CD4-positive, alpha-beta T cell treated with Interleukin-1 beta for 1 hour (primary cell): Measurements from ENCODE around the gene CLVS2.

Source experiments
- DNase-seq, 2 donors: peaks; one replicate each; pipeline ENCODE4 v3.0.0-alpha.2; 2020 to 2022

The CLVS2 gene

GRCh38 chr6:122995921-122996793 is at the start of gene CLVS2:
Gene CLVS2, plus strand, starts transcription at chr6:122996235. Its CDS starts 1,543 bp downstream, at chr6:122997778.
- no peak for DNase-seq

GRCh38 chr6:122947355-122947754 is 48.7 kb upstream of the CLVS2 start:
- DNase-seq = no peak

GRCh38 chr6:122953766-122954165 is 42.3 kb upstream of the CLVS2 start:
- DNase-seq = no peak

GRCh38 chr6:122956376-122956775 is 39.7 kb upstream of the CLVS2 start:
- DNase-seq = no peak

GRCh38 chr6:122962000-122962624 is 33.9 kb upstream of the CLVS2 start:
- no peak for DNase-seq

- DNase-seq = no peak
Observed at GRCh38 chr6:122969999-122970533, 26.0 kb upstream of the CLVS2 start.

GRCh38 chr6:122977180-122977579 is 18.9 kb upstream of the CLVS2 start:
- no peak for DNase-seq

- DNase-seq = no peak
Observed at GRCh38 chr6:122984393-122984792, 11.6 kb upstream of the CLVS2 start.

GRCh38 chr6:122994256-122994655 is 1.8 kb upstream of the CLVS2 start:
- no peak for DNase-seq

GRCh38 chr6:122996794-122997505 is 915 bp downstream of the CLVS2 start:
- DNase-seq = no peak

- no peak for DNase-seq
Observed at GRCh38 chr6:122997541-122998150, 1.6 kb downstream of the CLVS2 start.

- no peak for DNase-seq
Observed at GRCh38 chr6:122998403-122998975, 2.5 kb downstream of the CLVS2 start.

GRCh38 chr6:123000244-123000770 is 4.3 kb downstream of the CLVS2 start:
- DNase-seq = no peak

GRCh38 chr6:123001540-123001939 is 5.5 kb downstream of the CLVS2 start:
- no peak for DNase-seq

GRCh38 chr6:123007885-123008284 is 11.8 kb downstream of the CLVS2 start:
- no peak for DNase-seq

GRCh38 chr6:123009059-123009458 is 13.0 kb downstream of the CLVS2 start:
- DNase-seq = no peak

- no peak for DNase-seq
Observed at GRCh38 chr6:123014835-123015234, 18.8 kb downstream of the CLVS2 start.

GRCh38 chr6:123016431-123017103 is 20.5 kb downstream of the CLVS2 start:
- no peak for DNase-seq

- no peak for DNase-seq
Observed at GRCh38 chr6:123017104-123017682, 21.2 kb downstream of the CLVS2 start.

- no peak for DNase-seq
Observed at GRCh38 chr6:123022975-123023374, 26.9 kb downstream of the CLVS2 start.

GRCh38 chr6:123024976-123025375 is 28.9 kb downstream of the CLVS2 start:
- no peak for DNase-seq
